Adipocyte (in vitro differentiated cells): ENCODE data around the gene AUH.
A peak's percentile ranks its signal among the peaks of the same experiment; 100 is the strongest.

Experiments used
- DNase-seq: peaks from one replicate; pipeline ENCODE4 v3.0.0-alpha.2; 2015; ENCODE audit warnings: low read depth
- H3K27me3 ChIP-seq: replicated peaks from 2 replicates; pipeline ENCODE4 v1.7.0; 2013; ENCODE audit warnings: mild to moderate bottlenecking, low read length, moderate library complexity; ENCODE audit not compliant: control insufficient read depth, insufficient read depth
- H3K36me3 ChIP-seq: 2 replicates; pipeline ENCODE4 v1.7.0; 2013; ENCODE audit warnings: low read length, mild to moderate bottlenecking, moderate library complexity; ENCODE audit not compliant: control insufficient read depth, insufficient read depth, severe bottlenecking
- H3K4me1 ChIP-seq: 2 replicates; pipeline ENCODE4 v1.7.0; 2013; ENCODE audit warnings: mild to moderate bottlenecking, low read length, moderate library complexity; ENCODE audit not compliant: control insufficient read depth, insufficient read depth
- H3K4me3 ChIP-seq: 2 replicates; pipeline ENCODE4 v1.7.0; 2013; ENCODE audit warnings: mild to moderate bottlenecking, low read length, moderate library complexity
- H3K9ac ChIP-seq: 2 replicates; pipeline ENCODE4 v1.7.0; 2013; ENCODE audit warnings: mild to moderate bottlenecking, low read length, moderate library complexity
- H3K9me3 ChIP-seq: 2 replicates; pipeline ENCODE4 v1.7.0; 2013; ENCODE audit warnings: mild to moderate bottlenecking, low read length, moderate library complexity; ENCODE audit not compliant: control insufficient read depth

Gene AUH

GRCh38 chr9:91310037-91310436 lies 51.7 kb downstream of the AUH start:
- no peak overlapping the region for H3K4me3 ChIP-seq
- no peaks in the 10 kb centered on the region for H3K27me3 ChIP-seq
- no peak overlapping the region for H3K9ac ChIP-seq
- peaks cover 4% of the 10 kb centered on the region for H3K4me1 ChIP-seq
- peaks cover 9% of the 10 kb centered on the region for H3K36me3 ChIP-seq
- DNase-seq = no peak
- H3K9me3 ChIP-seq = no peaks in the 10 kb centered on the region

GRCh38 chr9:91308191-91308590 lies 53.5 kb downstream of the AUH start:
- DNase-seq = no peak
- peaks cover 13% of the 10 kb centered on the region for H3K4me1 ChIP-seq
- H3K27me3 ChIP-seq = no peaks in the 10 kb centered on the region
- peaks cover 8% of the 10 kb centered on the region for H3K36me3 ChIP-seq
- no peaks in the 10 kb centered on the region for H3K9me3 ChIP-seq
- H3K4me3 ChIP-seq = no peak overlapping the region
- no peak overlapping the region for H3K9ac ChIP-seq

GRCh38 chr9:91307279-91307678 lies 54.4 kb downstream of the AUH start:
- H3K36me3 ChIP-seq = peaks cover 8% of the 10 kb centered on the region
- H3K27me3 ChIP-seq = no peaks in the 10 kb centered on the region
- no peak overlapping the region for H3K9ac ChIP-seq
- H3K4me3 ChIP-seq = no peak overlapping the region
- peaks cover 20% of the 10 kb centered on the region for H3K4me1 ChIP-seq
- H3K9me3 ChIP-seq = no peaks in the 10 kb centered on the region
- no peak for DNase-seq

- H3K36me3 ChIP-seq = peaks cover 8% of the 10 kb centered on the region
- peaks cover 25% of the 10 kb centered on the region for H3K4me1 ChIP-seq
- H3K27me3 ChIP-seq = no peaks in the 10 kb centered on the region
- H3K4me3 ChIP-seq = no peak overlapping the region
- H3K9me3 ChIP-seq = no peaks in the 10 kb centered on the region
- no peak for DNase-seq
- no peak overlapping the region for H3K9ac ChIP-seq
Measured at GRCh38 chr9:91306296-91306630, 55.5 kb downstream of the AUH start.

GRCh38 chr9:91305596-91306295 lies 56.0 kb downstream of the AUH start:
- no peak overlapping the region for H3K4me3 ChIP-seq
- peaks cover 30% of the 10 kb centered on the region for H3K4me1 ChIP-seq
- no peak for DNase-seq
- peaks cover 8% of the 10 kb centered on the region for H3K36me3 ChIP-seq
- H3K27me3 ChIP-seq = no peaks in the 10 kb centered on the region
- H3K9me3 ChIP-seq = no peaks in the 10 kb centered on the region
- H3K9ac ChIP-seq = no peak overlapping the region

GRCh38 chr9:91303741-91304415 lies 57.8 kb downstream of the AUH start:
- DNase-seq = peak; percentile 12
- no peaks in the 10 kb centered on the region for H3K9me3 ChIP-seq

GRCh38 chr9:91302831-91303230 lies 58.9 kb downstream of the AUH start:
- H3K27me3 ChIP-seq = no peaks in the 10 kb centered on the region
- DNase-seq = peak; percentile 78
- peak overlapping the region; percentile 75 for H3K4me3 ChIP-seq
- peaks cover 44% of the 10 kb centered on the region for H3K4me1 ChIP-seq
- no peaks in the 10 kb centered on the region for H3K36me3 ChIP-seq
- H3K9me3 ChIP-seq = no peaks in the 10 kb centered on the region
- peak overlapping the region; percentile 41 for H3K9ac ChIP-seq

More at GRCh38 chr9:91303741-91304415, 57.8 kb downstream of the AUH start:
- H3K36me3 ChIP-seq = no peaks in the 10 kb centered on the region
- peak overlapping the region; percentile 58 for H3K9ac ChIP-seq
- no peak overlapping the region for H3K4me3 ChIP-seq
- peaks cover 35% of the 10 kb centered on the region for H3K4me1 ChIP-seq
- no peaks in the 10 kb centered on the region for H3K27me3 ChIP-seq

GRCh38 chr9:91301161-91301560 lies 60.6 kb downstream of the AUH start:
- Histone ChIP-seq H3K9me3 (no peaks in the 10 kb centered on the region), H3K36me3 (peaks cover 6% of the 10 kb centered on the region), H3K4me1 (peaks cover 49% of the 10 kb centered on the region), H3K9ac (no peak overlapping the region), H3K27me3 (no peaks in the 10 kb centered on the region), H3K4me3 (peak overlapping the region; percentile 19)
- DNase-seq = peak; percentile 29

GRCh38 chr9:91298311-91298710 lies 63.4 kb downstream of the AUH start:
- DNase-seq = peak; percentile 89
- Histone ChIP-seq H3K4me1 (peaks cover 45% of the 10 kb centered on the region), H3K27me3 (no peaks in the 10 kb centered on the region), H3K9ac (no peak overlapping the region), H3K36me3 (peaks cover 30% of the 10 kb centered on the region), H3K4me3 (no peak overlapping the region), H3K9me3 (no peaks in the 10 kb centered on the region)

- Histone ChIP-seq H3K4me1 (peaks cover 46% of the 10 kb centered on the region), H3K9ac (no peak overlapping the region), H3K9me3 (no peaks in the 10 kb centered on the region), H3K27me3 (no peaks in the 10 kb centered on the region), H3K4me3 (no peak overlapping the region), H3K36me3 (peaks cover 40% of the 10 kb centered on the region)
- no peak for DNase-seq
Measured at GRCh38 chr9:91297306-91297705, 64.4 kb downstream of the AUH start.

GRCh38 chr9:91296354-91296753 lies 65.4 kb downstream of the AUH start:
- Histone ChIP-seq H3K27me3 (no peaks in the 10 kb centered on the region), H3K9ac (no peak overlapping the region), H3K9me3 (no peaks in the 10 kb centered on the region), H3K4me3 (no peak overlapping the region), H3K36me3 (peaks cover 41% of the 10 kb centered on the region), H3K4me1 (peaks cover 39% of the 10 kb centered on the region)
- no peak for DNase-seq
